OCI-LY1 (cell line): Measurements from ENCODE around the gene FBXW7.

ENCODE experiments used
- H2AFZ ChIP-seq: fragments of 200-600 bp; sonication (generic), shearing (Covaris generic); 2 replicates; pipeline ENCODE4 v1.6.0; 2014; ENCODE audit warnings: antibody characterized with exemption, mild to moderate bottlenecking, low read length
- H3F3A ChIP-seq: fragments of 200-600 bp; sonication (generic), shearing (Covaris generic); 2 replicates; pipeline ENCODE4 v1.6.0; 2014; ENCODE audit warnings: mild to moderate bottlenecking, antibody characterized with exemption, low read length, moderate library complexity; ENCODE audit not compliant: insufficient read depth
- H3K27ac ChIP-seq: fragments of 200-600 bp; sonication (generic); 2 replicates; pipeline ENCODE4 v1.5.1; 2014; ENCODE audit warnings: low read length, mixed run types, mild to moderate bottlenecking, low read depth; ENCODE audit not compliant: poor library complexity, severe bottlenecking
- H3K27me3 ChIP-seq: fragments of 200-600 bp; sonication (generic); 2 replicates; pipeline ENCODE4 v1.6.0; 2014; ENCODE audit warnings: antibody characterized with exemption, mild to moderate bottlenecking, low read length, moderate library complexity; ENCODE audit not compliant: insufficient read depth
- H3K36me3 ChIP-seq: fragments of 200-600 bp; sonication (generic); 2 replicates; pipeline ENCODE4 v1.6.1; 2014; ENCODE audit warnings: mild to moderate bottlenecking, antibody characterized with exemption, low read length, moderate library complexity, mixed read lengths; ENCODE audit not compliant: insufficient read depth
- H3K4me1 ChIP-seq: fragments of 200-600 bp; sonication (generic); 2 replicates; pipeline ENCODE4 v1.5.1; 2014; ENCODE audit warnings: mild to moderate bottlenecking, low read length, moderate library complexity; ENCODE audit not compliant: insufficient read depth, severe bottlenecking
- H3K4me2 ChIP-seq: fragments of 200-600 bp; sonication (generic), shearing (Covaris generic); 2 replicates; pipeline ENCODE4 v1.6.1; 2014; ENCODE audit warnings: low read length
- H3K4me3 ChIP-seq: fragments of 200-600 bp; sonication (generic); 2 replicates; pipeline ENCODE4 v1.5.1; 2014; ENCODE audit warnings: low read length, low read depth, mild to moderate bottlenecking, mixed read lengths; ENCODE audit not compliant: poor library complexity, severe bottlenecking
- H3K79me2 ChIP-seq: fragments of 200-600 bp; shearing (Covaris generic); 2 replicates; pipeline ENCODE4 v1.6.1; 2016; ENCODE audit warnings: mixed run types, low read length, mixed read lengths; ENCODE audit not compliant: insufficient read depth
- H3K9ac ChIP-seq: fragments of 200-600 bp; sonication (generic), shearing (Covaris generic); 2 replicates; pipeline ENCODE4 v1.6.1; 2014; ENCODE audit warnings: mild to moderate bottlenecking, low read length, mixed read lengths
- H3K9me2 ChIP-seq: fragments of 200-600 bp; sonication (generic), shearing (Covaris generic); 2 replicates; pipeline ENCODE4 v1.6.1; 2014; ENCODE audit warnings: low read depth, mild to moderate bottlenecking, low read length, mixed read lengths
- H3K9me3 ChIP-seq: fragments of 200-600 bp; shearing (Covaris generic); 2 replicates; pipeline ENCODE4 v1.6.1; 2014; ENCODE audit warnings: low read length, mixed read lengths
- H4K20me1 ChIP-seq: fragments of 200-600 bp; sonication (generic), shearing (Covaris generic); 2 replicates; pipeline ENCODE4 v1.6.0; 2016; ENCODE audit warnings: mild to moderate bottlenecking, low read length; ENCODE audit not compliant: insufficient read depth
- CTCF ChIP-seq: fragments of 200-600 bp; sonication (generic), shearing (Covaris generic); IDR thresholded peaks from 2 replicates; pipeline ENCODE4 v1.5.1; 2017; ENCODE audit warnings: mild to moderate bottlenecking, antibody characterized with exemption, low read length, moderate library complexity, mixed read lengths
- EZH2 ChIP-seq: fragments of 200-600 bp; sonication (generic), shearing (Covaris generic); IDR thresholded peaks from 2 replicates; pipeline ENCODE4 v1.8.0; 2017; ENCODE audit warnings: borderline replicate concordance, mixed run types, mild to moderate bottlenecking, antibody characterized with exemption, low read length, moderate library complexity, mixed read lengths

The FBXW7 gene

GRCh38 chr4:152565333-152565732, 29.4 kb upstream of the FBXW7 start:
- H3K4me1 ChIP-seq = peaks cover 8% of the 10 kb centered on the region
- H3K9ac ChIP-seq = no peak overlapping the region
- no peaks in the 10 kb centered on the region for H3K9me2 ChIP-seq
- H3K27ac ChIP-seq = no peak overlapping the region
- no peak overlapping the region for H3K4me3 ChIP-seq
- no peaks in the 10 kb centered on the region for H3K79me2 ChIP-seq
- H3F3A ChIP-seq = no peaks in the 10 kb centered on the region
- TF ChIP-seq EZH2 = no peak
- TF ChIP-seq CTCF = no peak
- no peaks in the 10 kb centered on the region for H3K27me3 ChIP-seq
- H4K20me1 ChIP-seq = no peaks in the 10 kb centered on the region
- no peak overlapping the region for H3K4me2 ChIP-seq
- no peaks in the 10 kb centered on the region for H3K9me3 ChIP-seq
- H2AFZ ChIP-seq = no peak overlapping the region
- no peaks in the 10 kb centered on the region for H3K36me3 ChIP-seq

- Histone ChIP-seq H3F3A (no peaks in the 10 kb centered on the region), H3K27me3 (no peaks in the 10 kb centered on the region), H3K79me2 (no peaks in the 10 kb centered on the region), H3K36me3 (no peaks in the 10 kb centered on the region), H3K9me3 (no peaks in the 10 kb centered on the region), H2AFZ (no peak overlapping the region), H3K9ac (no peak overlapping the region), H3K9me2 (no peaks in the 10 kb centered on the region), H3K4me1 (peaks cover 16% of the 10 kb centered on the region), H3K27ac (no peak overlapping the region), H3K4me2 (no peak overlapping the region), H4K20me1 (no peaks in the 10 kb centered on the region), H3K4me3 (no peak overlapping the region)
- TF ChIP-seq CTCF (no peak), EZH2 (no peak)
Observed at GRCh38 chr4:152564336-152564735, 28.4 kb upstream of the FBXW7 start.

- Histone ChIP-seq H3K4me1 (peaks cover 18% of the 10 kb centered on the region), H2AFZ (no peak overlapping the region), H3K9ac (no peak overlapping the region), H3K9me3 (no peaks in the 10 kb centered on the region), H3K36me3 (no peaks in the 10 kb centered on the region), H3K79me2 (no peaks in the 10 kb centered on the region), H3K27me3 (no peaks in the 10 kb centered on the region), H3K4me3 (no peak overlapping the region), H3K4me2 (no peak overlapping the region), H4K20me1 (no peaks in the 10 kb centered on the region), H3F3A (no peaks in the 10 kb centered on the region), H3K27ac (no peak overlapping the region), H3K9me2 (no peaks in the 10 kb centered on the region)
- TF ChIP-seq EZH2 (no peak), CTCF (no peak)
Observed at GRCh38 chr4:152563209-152563608, 27.3 kb upstream of the FBXW7 start.
